Measurements from ENCODE around the gene CDH12.

GRCh38 chr5:21711866-21712758 is 1141.0 kb downstream of the CDH12 start:
- TF ChIP-seq CTCF (IDR thresholded peaks at IDR 0.05; ENCODE audit: extremely low read depth in 1 of 2, insufficient read depth in 1 of 2, low read depth in 1 of 2, low read length in 2 of 2) (no peak), MYC (IDR thresholded peaks at IDR 0.05; ENCODE audit: low read depth, low read length) (no peak), POLR2AphosphoS5 (IDR thresholded peaks at IDR 0.05; ENCODE audit: insufficient read depth, low read depth, low read length) (no peak), MAX (IDR thresholded peaks at IDR 0.05; ENCODE audit: insufficient read depth, insufficient read length) (no peak)

Measured in endothelial cell of umbilical vein (primary cell).